SK-N-SH (cell line): ENCODE data around the gene KIR2DL3.

Experiments used
- CTCF ChIP-seq: fragments of 200-600 bp; sonication (generic); IDR thresholded peaks from 2 replicates; pipeline ENCODE4 v1.6.1; 2017; ENCODE audit warnings: antibody characterized with exemption, mild to moderate bottlenecking, moderate library complexity
- EZH2phosphoT487 ChIP-seq: fragments of 200-600 bp; sonication (generic); IDR thresholded peaks from 2 replicates; pipeline ENCODE4 v1.6.1; 2017; ENCODE audit warnings: low read depth, mixed run types, mild to moderate bottlenecking, antibody characterized with exemption, moderate library complexity, borderline replicate concordance
- GABPA ChIP-seq: IDR thresholded peaks from 2 replicates; pipeline ENCODE4 v1.4.0; 2012; ENCODE audit warnings: low read depth, mild to moderate bottlenecking
- GATA2 ChIP-seq: sonication (generic); formaldehyde crosslinking; IDR thresholded peaks from 2 replicates; pipeline ENCODE4 v1.5.0; 2020; ENCODE audit warnings: mild to moderate bottlenecking, missing genetic modification reagents
- MEF2A ChIP-seq: IDR thresholded peaks from 2 replicates; pipeline ENCODE4 v1.4.0; 2012; ENCODE audit warnings: low read depth, borderline replicate concordance
- POLR2AphosphoS5 ChIP-seq: IDR thresholded peaks from 2 replicates; pipeline ENCODE4 v1.6.1; 2012; ENCODE audit warnings: low read depth, low read length
- REST ChIP-seq: IDR thresholded peaks from 2 replicates; pipeline ENCODE4 v1.6.1; 2012; ENCODE audit warnings: mild to moderate bottlenecking, low read depth, low read length, moderate library complexity
- SIN3A ChIP-seq: IDR thresholded peaks from 2 replicates; pipeline ENCODE4 v1.6.1; 2012; ENCODE audit warnings: low read depth, mild to moderate bottlenecking, low read length, moderate library complexity, borderline replicate concordance
- SMC3 ChIP-seq: IDR thresholded peaks from 2 replicates; pipeline ENCODE4 v1.6.1; 2012; ENCODE audit warnings: low read depth, low read length, improper control_type of control experiment
- TAF1 ChIP-seq: IDR thresholded peaks from 2 replicates; pipeline ENCODE4 v1.6.1; 2012; ENCODE audit warnings: low read depth, mild to moderate bottlenecking, low read length, moderate library complexity, borderline replicate concordance
- TCF12 ChIP-seq: IDR thresholded peaks from 2 replicates; pipeline ENCODE4 v1.4.0; 2012
- USF2 ChIP-seq: fragments of 150-350 bp; IDR thresholded peaks from 2 replicates; pipeline ENCODE4 v1.6.1; 2017; ENCODE audit warnings: antibody characterized with exemption, low read length, low read depth, borderline replicate concordance
- ZBTB33 ChIP-seq: IDR thresholded peaks from 2 replicates; pipeline ENCODE4 v1.4.0; 2012; ENCODE audit warnings: low read depth, borderline replicate concordance

- TF ChIP-seq USF2: no peak
- TF ChIP-seq CTCF: no peak
- TF ChIP-seq EZH2phosphoT487: no peak
- no peak for TF ChIP-seq POLR2AphosphoS5
- TF ChIP-seq ZBTB33: no peak
- TF ChIP-seq TAF1: no peak
- TF ChIP-seq SIN3A: no peak
- TF ChIP-seq REST: no peak
- no peak for TF ChIP-seq TCF12
- TF ChIP-seq GABPA: no peak
- no peak for TF ChIP-seq SMC3
- no peak for TF ChIP-seq GATA2 (CRISPR knock-in tag)
- no peak for TF ChIP-seq MEF2A
Observed at GRCh38 chr19:54792814-54793213, 54.5 kb downstream of the KIR2DL3 start.
